Duodenal mucosa (tissue), 2 donors: Measurements from ENCODE around the gene SLC37A1.

Experiments
- H3K27ac ChIP-seq: one replicate; pipeline ENCODE4 v1.7.0; 2013; ENCODE audit warnings: low read depth, low read length
- H3K27me3 ChIP-seq, 2 donors: one replicate each; pipeline ENCODE4 v1.7.0; 2013; ENCODE audit warnings: low read length in 2 of 2, control low read depth in 1 of 2; ENCODE audit not compliant: insufficient read depth in 2 of 2, control insufficient read depth in 1 of 2
- H3K36me3 ChIP-seq, 2 donors: one replicate each; pipeline ENCODE4 v1.7.0; 2013; ENCODE audit warnings: low read length in 2 of 2, control low read depth in 1 of 2; ENCODE audit not compliant: insufficient read depth in 2 of 2, control insufficient read depth in 1 of 2
- H3K4me1 ChIP-seq, 2 donors: one replicate each; pipeline ENCODE4 v1.7.0; 2013; ENCODE audit warnings: low read length in 2 of 2, control low read depth in 1 of 2; ENCODE audit not compliant: insufficient read depth in 2 of 2, control insufficient read depth in 1 of 2
- H3K4me3 ChIP-seq, 2 donors: one replicate each; pipeline ENCODE4 v1.7.0; 2013; ENCODE audit warnings: low read length in 2 of 2, low read depth in 1 of 2
- H3K9ac ChIP-seq, 2 donors: one replicate each; pipeline ENCODE4 v1.7.0; 2013; ENCODE audit warnings: low read length in 2 of 2, low read depth in 1 of 2
- H3K9me3 ChIP-seq, 2 donors: one replicate each; pipeline ENCODE4 v1.7.0; 2013; ENCODE audit warnings: low read length in 2 of 2, control low read depth in 1 of 2; ENCODE audit not compliant: control insufficient read depth in 1 of 2

The SLC37A1 gene

DNA sequence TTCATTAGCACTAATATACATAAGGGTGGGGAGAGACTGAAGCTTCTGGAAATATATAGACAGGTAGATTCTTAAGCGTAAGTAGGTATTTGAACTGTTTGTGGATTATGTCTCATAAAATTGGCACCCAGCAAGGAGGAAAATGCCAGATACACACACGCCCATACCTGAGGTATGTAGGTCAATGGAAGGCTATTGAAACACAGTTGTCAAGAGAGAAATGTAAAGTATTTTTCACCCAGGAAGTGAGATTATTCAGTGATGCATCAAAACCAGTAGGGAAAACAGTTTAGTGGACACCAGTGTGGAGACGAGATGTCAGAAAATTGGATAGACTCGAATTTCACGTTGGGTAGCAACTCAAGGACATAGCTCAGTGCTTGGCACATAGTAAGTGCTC is 12.9 kb upstream of the SLC37A1 start:
- no peaks in the 10 kb centered on the region for H3K27me3 ChIP-seq
- no peaks in the 10 kb centered on the region for H3K36me3 ChIP-seq
- no peak overlapping the region for H3K4me3 ChIP-seq
- H3K27ac ChIP-seq: no peak overlapping the region
- H3K9me3 ChIP-seq: no peaks in the 10 kb centered on the region
- H3K9ac ChIP-seq: no peak overlapping the region
- H3K4me1 ChIP-seq: peaks cover 7 to 9% of the 10 kb centered on the region in 2 donors

- no peaks in the 10 kb centered on the region for H3K27me3 ChIP-seq
- H3K9ac ChIP-seq: no peak overlapping the region
- no peaks in the 10 kb centered on the region for H3K4me1 ChIP-seq
- no peaks in the 10 kb centered on the region for H3K9me3 ChIP-seq
- H3K36me3 ChIP-seq: no peaks in the 10 kb centered on the region
- no peak overlapping the region for H3K27ac ChIP-seq
- no peak overlapping the region for H3K4me3 ChIP-seq
Measured at GRCh38 chr21:42503711-42504110, 9.9 kb upstream of the SLC37A1 start.

DNA sequence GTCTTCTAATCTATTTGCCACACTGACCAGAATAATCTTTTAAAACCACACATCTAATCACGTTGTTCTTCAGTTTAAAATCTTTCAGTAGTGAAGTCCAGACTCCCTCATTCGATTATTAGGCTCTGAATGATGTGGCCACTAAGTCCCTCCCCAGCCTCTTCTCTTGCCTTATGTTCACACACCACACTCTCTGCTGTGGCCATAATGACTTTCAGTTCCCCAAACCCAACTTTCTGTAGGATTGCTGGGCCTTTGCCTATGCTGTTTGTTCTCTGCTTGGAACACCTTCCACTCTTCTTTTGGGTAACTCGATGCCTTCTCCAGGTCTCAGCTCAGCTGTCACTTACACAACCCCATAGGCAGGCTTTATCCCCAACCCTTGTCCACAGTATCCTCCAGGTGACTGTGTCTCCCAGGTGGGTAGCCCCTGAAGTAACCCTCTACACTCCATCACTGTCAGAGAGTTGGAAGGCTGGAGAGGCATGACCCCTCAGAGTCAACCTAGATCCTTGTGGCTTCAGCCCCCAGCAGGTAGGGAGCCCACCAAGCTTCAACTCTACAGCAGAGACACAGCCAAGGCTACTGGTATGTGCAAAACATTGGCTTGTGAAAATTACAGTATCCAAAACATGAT is 8.4 kb upstream of the SLC37A1 start:
- Histone ChIP-seq H3K4me3 (no peak overlapping the region), H3K36me3 (no peaks in the 10 kb centered on the region), H3K27ac (no peak overlapping the region), H3K9ac (no peak overlapping the region), H3K9me3 (no peaks in the 10 kb centered on the region), H3K4me1 (peaks cover 0 to 6% of the 10 kb centered on the region in 2 donors), H3K27me3 (no peaks in the 10 kb centered on the region)

- no peaks in the 10 kb centered on the region for H3K27me3 ChIP-seq
- H3K4me3 ChIP-seq: no peak overlapping the region
- H3K4me1 ChIP-seq: peaks cover 0 to 6% of the 10 kb centered on the region in 2 donors
- no peaks in the 10 kb centered on the region for H3K36me3 ChIP-seq
- no peak overlapping the region for H3K27ac ChIP-seq
- no peak overlapping the region for H3K9ac ChIP-seq
- no peaks in the 10 kb centered on the region for H3K9me3 ChIP-seq
Measured at GRCh38 chr21:42507418-42507817, 6.2 kb upstream of the SLC37A1 start.

- Histone ChIP-seq H3K9me3 (no peaks in the 10 kb centered on the region), H3K9ac (no peak overlapping the region), H3K27ac (no peak overlapping the region), H3K4me1 (peaks cover 8 to 12% of the 10 kb centered on the region in 2 donors), H3K36me3 (no peaks in the 10 kb centered on the region), H3K4me3 (no peak overlapping the region), H3K27me3 (no peaks in the 10 kb centered on the region)
Measured at GRCh38 chr21:42508371-42508770, 5.3 kb upstream of the SLC37A1 start.

DNA sequence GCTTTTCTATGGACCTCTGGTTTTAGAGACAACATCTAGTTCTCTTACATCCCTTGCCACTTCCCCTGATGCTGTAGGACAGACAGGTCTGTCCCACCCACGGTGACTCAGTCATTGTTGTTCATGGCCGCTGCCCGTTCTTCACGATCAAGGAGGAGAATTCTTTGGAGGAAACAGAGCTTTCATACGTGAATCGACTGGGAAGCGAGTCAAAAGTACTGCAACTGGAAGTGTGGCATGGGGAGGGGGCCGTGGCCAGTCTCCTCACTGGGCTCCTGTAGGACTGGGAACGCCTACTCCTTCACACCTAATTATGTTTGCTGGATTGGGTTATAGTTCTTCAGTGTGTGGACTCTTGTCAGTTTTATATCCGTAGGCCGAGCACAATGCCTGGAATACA is 4.4 kb upstream of the SLC37A1 start:
- Histone ChIP-seq H3K36me3 (no peaks in the 10 kb centered on the region), H3K9me3 (no peaks in the 10 kb centered on the region), H3K4me1 (peaks cover 8 to 12% of the 10 kb centered on the region in 2 donors), H3K27me3 (no peaks in the 10 kb centered on the region), H3K4me3 (no peak overlapping the region), H3K9ac (no peak overlapping the region), H3K27ac (no peak overlapping the region)

DNA sequence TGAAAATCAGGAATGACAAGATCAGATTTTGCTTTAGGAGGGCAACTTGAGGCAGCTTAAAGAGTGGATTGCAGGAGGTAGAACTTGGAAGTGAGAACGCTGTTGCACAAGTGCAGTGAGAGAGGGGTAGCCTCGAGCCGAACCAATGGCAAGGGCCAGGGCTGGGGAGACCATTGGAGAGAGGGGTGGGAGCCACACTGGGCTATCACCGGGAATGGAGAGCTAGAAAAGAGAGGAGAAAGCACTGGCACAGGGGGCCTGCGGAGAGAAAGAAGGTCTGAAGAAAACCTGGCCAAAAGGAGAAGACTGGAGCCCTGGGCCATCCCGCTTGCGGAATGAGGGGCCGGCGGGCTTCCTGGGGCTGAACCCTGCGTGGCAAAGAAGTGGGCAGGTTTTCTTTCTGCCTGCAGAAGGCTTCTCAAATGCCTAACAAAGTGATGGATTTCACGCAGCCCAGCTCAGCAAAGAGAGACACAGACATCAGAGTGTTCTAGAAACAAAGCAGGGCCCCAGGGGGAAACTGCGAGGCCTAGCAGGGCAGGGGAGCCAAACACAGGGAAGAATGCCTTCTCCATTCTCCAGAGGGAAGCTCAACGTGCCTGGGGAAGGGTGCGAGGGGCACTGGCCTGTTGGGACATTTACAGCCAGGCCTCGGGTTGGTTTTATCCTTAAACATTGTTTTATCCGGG is 1.2 kb upstream of the SLC37A1 start:
- Histone ChIP-seq H3K27ac (no peak overlapping the region), H3K4me3 (no peak overlapping the region), H3K9me3 (no peaks in the 10 kb centered on the region), H3K4me1 (peaks cover 21 to 28% of the 10 kb centered on the region in 2 donors), H3K9ac (peak overlapping the region in 1 of 2 donors; percentile 64), H3K36me3 (peaks cover 0 to 2% of the 10 kb centered on the region in 2 donors), H3K27me3 (no peaks in the 10 kb centered on the region)

- Histone ChIP-seq H3K4me1 (peaks cover 38% of the 10 kb centered on the region in 2 donors), H3K9me3 (no peaks in the 10 kb centered on the region), H3K4me3 (peak overlapping the region; percentile 84 to 86), H3K36me3 (peaks cover 15 to 18% of the 10 kb centered on the region in 2 donors), H3K27me3 (no peaks in the 10 kb centered on the region), H3K27ac (peak overlapping the region; percentile 68), H3K9ac (peak overlapping the region; percentile 82 to 87)
Measured at GRCh38 chr21:42513985-42514882, 582 bp downstream of the SLC37A1 start.

GRCh38 chr21:42514883-42515228 is 1.2 kb downstream of the SLC37A1 start:
- Histone ChIP-seq H3K4me1 (peaks cover 36 to 38% of the 10 kb centered on the region in 2 donors), H3K27me3 (no peaks in the 10 kb centered on the region), H3K9me3 (no peaks in the 10 kb centered on the region), H3K9ac (peak overlapping the region; percentile 82 to 87), H3K36me3 (peaks cover 19 to 21% of the 10 kb centered on the region in 2 donors), H3K27ac (peak overlapping the region; percentile 68), H3K4me3 (peak overlapping the region; percentile 84 to 86)
